Anterior cingulate cortex (tissue), 58 donors: ENCODE data around the gene IL1A.
A peak's percentile ranks its signal among the peaks of the same experiment; 100 is the strongest.

Experiments used
- DNase-seq, 58 donors: peaks; one replicate each; lab custom pipeline; 2025; lab: John Stamatoyannopoulos, UW

IL1A gene

DNA sequence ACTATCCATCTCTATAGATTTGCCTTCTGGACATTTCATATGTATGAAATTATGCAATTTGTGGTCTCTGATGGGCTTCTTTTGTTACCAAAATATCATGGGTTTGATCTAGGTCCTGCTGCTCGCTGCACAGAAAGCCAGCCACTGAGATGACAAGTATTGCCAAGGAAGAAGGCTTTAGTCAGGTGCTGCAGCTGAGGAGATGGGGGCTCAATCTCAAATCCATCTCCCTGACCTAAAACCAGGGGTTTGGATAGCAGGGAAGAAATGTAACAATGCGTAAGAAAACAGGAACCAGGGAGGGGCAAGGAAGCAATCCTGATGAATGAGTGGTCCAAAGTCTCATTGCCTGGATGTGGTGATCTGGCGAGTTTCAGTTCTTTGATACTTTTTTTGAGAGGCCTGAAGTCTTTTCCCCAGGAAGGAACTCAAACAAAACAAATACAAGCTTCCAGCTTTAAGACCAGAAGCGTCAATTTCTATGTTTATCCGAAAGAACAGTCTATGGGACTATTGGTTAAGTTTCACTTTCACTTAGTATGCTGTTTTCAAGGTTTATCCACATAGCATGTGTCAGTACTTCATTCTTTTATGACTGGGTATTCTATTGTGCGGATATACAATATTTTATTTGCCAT lies 16.5 kb downstream of the IL1A start:
- DNase-seq, result no peak

DNA sequence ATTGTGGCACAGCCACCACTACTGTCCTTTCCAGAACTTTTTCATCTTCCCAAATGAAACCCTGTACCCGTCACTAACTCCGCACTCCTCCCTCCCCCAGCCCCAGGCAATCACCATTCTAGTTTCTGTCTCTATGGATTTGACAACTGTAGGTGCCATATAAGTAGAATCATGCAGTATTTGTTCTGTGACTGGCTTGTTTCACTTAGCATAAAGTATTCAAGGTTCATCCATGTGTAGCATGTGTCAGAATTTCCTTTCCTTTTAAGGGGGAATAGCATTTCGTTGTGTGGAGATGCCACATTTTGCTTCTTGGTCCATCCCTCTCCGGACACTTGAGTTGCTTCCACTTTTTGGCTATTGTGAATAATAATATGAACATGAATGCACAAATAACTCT lies 19.0 kb downstream of the IL1A start:
- no peak for DNase-seq

DNA sequence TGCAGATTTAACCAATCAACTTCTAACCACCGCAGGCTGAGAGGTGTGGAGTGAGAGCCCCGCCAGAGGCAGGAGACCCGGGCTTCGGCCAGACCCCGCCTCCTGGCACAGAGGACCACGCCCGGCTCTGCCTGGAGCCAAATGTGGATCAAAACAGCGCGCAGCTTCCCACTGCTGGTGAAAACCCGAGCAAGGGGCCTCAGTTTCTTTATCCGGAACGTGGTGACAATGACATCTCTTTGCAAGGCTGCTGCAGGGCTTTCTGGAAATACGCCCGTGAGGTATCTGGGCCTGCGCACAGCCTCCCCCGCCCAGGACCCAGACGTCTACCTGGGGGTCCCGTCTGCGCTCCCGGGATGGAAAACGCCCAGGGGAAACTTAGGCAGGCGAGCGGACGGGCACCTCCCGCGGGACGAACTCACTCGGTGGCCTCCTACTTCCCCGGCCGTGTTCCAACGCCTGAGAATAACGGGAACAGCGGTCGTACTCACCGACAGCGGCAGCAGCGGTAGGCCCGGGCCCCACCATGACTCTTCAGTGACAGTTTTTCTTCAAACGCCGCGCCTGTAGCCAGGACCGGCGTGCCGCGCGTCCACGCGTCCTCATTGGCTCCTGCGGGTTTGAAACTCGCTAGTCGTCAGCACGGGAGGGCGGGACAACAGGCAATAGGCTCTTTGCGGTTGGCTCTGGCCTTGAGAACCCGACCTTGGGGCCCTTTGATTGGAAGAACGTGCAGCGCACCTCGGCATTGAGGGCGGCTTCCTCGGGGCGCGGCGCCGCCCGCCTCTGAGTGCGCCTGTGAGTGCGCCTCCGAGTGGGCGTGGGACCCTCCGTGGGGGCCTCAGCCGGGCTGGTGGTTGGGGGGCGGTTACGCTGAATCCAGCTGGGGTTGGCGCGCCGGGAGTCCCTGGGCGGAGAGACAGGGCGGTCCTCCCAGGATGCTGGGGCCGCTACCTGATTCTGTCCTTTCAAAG lies 19.9 kb downstream of the IL1A start, which contains the start of gene CKAP2L:
Gene CKAP2L, minus strand, starts transcription at position 539 of the 974 bp plus-strand sequence. Its CDS starts 11 bp downstream, at position 528.
- peak; percentile 60 to 98 (median 93) for DNase-seq

DNA sequence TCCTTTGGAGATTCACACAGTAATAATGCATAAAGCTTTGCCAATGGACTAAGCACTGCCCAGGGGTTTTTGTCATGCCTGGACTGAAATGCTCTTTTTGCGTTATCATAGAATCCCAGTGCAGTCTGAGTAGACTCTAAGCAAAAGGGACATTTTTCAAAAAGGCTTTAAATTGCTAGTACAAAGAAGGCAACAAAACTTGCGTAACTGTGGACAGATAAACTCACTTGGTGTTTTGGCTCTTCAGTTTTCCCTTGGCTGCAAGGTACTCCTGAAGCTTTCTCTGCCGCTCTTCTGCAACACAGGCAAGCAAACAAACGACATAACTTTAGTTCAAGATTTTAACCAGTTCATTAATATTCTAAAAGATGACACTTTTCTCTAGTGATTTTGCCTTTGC lies 22.0 kb downstream of the IL1A start:
- no peak for DNase-seq

DNA sequence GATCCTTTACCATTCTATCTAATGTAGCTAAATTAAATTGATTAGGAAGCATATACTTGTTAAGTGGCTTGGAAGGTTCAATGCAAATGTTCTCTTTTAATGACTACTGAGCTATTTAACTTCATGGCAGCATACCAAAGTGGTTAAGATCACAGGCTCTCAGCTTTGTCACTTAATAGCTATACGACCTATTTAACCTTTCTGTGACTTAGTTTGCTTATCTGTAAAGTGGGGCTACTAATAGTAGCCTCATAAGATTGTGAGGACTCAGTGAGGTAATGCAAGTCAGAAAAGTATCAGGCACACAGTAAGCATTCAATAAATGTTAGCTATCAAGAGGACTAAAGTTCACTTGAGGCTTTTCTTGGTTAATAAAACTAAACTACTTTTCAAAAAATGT lies 24.1 kb downstream of the IL1A start:
- DNase-seq, result no peak

DNA sequence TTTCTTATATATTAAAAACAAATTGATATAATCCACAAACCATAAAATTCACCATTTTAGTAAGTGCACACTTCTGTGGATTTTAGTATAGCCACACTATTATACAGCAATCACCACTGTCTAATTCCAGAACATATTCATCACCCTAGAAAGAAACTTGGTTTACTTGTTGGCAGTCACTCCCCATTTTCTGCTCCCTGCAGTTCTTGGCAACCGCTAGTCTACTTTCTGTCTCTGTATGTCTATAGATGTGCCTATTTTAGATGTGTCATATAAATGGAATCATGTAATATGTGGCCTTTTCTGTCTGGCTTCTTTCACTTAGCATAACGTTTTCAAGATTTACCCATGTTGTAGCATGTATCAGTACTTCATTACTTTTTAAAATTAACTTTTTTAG lies 25.6 kb downstream of the IL1A start:
- no peak for DNase-seq

DNA sequence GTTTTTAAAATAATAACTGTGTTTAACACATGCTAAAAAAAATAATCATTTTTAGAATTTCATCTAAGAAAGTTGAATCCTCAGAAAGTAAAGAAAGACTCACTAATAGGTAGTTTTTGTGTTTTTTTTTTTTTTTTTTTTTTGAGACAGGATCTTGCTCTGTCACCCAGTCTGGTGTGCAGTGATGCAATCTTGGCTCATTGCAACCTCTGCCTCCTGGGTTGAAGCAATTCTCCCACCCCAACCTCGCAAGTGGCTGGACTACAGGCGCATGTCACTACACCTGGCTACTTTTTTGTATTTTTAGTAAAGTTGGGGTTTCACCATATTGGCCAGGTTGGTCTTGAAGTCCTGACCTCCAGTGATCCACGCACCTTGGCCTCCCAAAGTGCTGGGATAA lies 27.0 kb downstream of the IL1A start:
- DNase-seq, result no peak

DNA sequence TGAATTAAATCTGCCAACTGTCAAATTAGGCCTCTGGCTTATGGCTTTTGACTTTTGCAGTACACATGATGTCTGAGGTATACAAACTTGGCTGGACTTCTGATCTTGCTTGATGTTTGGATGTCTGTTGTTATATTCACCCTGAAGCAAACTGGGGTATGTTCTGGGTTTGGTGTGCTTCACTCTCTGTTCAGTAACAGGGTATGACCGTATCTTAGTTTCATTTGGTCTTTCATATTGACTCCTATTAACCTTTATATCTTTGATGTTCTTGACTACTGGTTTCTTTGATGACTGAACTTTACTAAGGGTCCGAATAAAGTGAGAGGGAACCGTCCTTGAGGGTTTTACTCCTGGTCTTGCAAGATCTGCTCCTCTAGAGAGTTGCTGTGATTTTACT lies 28.1 kb downstream of the IL1A start:
- DNase-seq, result no peak

DNA sequence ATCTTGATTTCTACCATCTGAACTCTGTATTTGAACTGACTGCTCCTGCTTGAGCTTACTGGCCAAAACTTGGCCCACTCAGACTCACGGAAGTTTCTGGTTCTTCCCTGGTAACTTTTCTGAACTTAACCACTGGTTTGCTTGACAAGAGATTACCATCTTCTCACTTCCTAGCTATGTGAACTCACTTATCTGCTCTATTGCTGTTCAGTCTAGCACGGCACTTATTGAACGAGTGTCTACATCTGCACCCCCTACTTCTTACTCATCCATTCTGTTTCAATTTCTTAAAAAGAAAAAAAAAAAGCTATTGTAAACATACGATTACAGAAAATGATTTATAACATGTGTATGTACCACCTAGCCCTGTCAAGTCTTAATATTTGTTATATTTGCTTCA lies 28.8 kb downstream of the IL1A start:
- DNase-seq, result no peak

DNA sequence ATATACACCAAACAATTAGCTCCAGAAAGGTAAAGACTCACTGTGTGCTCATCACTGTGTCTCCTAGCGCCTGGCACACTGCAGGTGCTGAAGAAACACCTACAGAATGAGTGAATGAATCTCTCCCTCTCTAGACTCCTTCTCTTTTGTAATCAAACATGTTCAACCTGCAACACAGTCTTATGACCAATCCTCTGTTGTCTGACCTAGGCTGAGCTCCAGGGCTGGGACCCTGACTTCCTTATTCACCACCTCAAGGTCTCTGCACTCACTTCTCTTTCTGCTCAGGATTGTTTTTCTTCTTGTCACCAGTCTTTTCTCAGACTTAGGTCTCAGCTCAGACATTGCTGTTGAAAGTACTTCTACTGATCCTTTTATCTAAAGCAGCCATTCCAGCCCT lies 29.7 kb downstream of the IL1A start:
- no peak for DNase-seq

DNA sequence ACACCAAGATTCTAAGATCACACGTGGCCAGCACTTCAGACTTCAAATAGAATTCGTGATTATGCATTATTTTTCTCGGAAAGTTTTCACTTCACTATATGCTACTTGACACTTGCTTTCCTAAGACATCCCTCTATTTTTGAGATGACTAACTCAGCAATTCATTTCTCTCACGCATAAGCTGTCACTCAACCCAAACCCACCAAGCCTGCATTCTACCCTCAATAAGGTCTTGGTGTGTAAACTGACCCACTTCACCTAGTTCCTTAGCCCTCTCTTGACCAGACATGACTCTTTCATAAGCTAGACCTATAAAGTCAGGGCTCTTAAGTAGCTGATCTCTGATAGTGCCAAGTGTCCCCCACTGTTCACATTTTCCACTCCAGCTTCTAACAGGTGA lies 31.6 kb downstream of the IL1A start:
- no peak for DNase-seq

DNA sequence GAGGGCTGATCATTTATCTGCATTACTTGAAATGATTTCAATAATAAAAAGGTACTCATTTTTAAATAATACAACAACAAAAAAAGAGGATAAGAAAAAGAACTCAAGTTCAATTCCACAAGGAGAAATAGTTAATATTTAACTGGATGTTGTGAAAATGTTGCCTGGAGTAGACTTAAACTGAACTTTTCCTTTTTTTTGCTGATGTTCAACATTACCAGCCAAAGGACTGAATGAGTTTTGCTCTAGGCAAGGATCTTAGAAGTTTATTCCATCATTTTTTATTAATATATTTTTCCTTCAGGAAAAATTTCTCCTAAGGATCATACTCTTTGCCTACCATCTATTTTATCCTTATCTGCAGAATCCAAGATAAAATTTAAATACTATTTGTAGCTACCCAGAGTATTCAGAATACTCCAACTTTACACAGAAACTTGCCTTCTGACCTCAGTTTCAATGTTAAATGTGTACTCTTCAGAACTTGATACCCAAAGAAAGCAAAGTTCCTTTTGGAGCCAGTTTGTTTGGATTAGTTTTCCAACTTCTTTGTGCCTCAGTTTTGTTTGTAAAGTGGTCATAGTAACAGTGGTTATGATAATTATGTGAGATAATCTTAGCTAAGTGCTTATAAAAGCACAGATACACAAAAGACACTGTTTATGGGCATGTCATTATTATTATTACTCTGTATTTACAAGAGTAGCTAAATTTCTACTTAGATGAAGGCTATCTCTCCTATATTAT lies 32.7 kb downstream of the IL1A start:
- DNase-seq, result no peak

DNA sequence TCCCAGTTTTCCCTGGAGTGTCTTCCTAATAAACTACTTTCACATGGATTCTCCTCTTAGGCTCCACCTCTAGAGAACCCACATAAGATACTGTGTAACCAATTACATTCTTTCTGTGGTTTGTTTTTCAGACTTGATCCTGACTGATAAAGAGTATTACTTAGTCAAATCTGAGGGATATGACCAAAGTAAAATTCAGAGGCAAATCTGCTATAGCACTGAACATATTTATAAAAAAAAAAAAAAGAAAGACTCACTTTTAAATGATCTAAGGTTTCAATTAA lies 33.8 kb downstream of the IL1A start:
- no peak for DNase-seq

DNA sequence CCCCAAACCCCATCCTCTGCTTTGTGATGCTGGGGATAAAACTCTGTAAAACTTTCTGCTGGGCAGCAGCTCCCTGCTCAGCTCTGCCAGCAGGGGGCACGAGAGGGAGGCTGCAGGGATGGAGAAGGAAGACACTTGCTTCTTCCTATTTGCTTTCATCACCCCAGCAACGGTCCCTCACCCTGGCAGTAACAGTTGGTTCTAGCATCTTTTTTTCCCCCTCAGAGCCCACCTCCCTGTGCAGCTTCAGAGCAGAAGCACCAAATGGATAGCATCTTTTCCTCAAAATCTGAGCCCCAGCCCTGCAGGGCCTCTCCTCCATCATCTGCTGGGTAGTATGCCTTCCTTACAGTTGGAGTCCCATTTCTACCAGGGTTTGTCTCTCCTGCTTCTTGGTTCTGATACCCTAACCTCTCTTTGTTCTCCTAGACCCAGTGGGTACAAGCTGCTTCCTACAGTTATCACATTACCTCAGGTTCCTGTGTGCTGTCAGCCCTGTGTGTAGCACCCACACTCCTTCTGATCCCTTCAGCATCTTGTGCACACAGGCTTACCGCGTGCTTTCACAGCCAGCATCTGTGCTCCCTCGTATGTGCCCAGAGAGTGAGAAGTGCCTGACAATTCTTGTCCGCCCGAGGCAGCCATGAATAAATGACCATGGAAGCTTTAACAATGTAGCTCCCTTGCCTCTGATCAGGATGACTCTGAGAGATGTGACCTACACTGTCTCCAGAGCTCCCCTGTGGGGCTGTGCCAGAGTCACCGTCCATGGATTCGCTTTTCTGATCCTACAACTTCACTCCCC lies 34.3 kb downstream of the IL1A start:
- DNase-seq, result peak in 54 of 58 donors; percentile 7 to 86 (median 52)

DNA sequence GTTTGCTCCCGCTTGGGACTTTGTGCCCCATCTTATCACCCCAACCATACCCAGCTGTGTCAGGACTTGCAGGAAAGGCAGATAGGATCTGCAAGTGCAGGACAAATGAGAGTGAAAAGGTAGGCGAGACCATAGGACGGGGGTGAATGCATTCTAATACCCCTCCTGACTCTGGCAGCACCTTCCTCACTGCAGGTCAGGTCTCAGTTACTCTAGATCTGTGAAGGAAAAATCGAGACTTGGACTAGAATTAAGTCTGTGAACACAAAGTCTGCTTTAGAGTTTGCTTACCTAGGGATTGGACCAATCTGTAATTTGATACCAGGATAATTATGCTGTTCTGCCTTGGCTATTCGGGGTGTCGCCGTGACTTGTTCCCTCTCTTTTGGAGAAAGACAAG lies 43.8 kb downstream of the IL1A start:
- DNase-seq, result no peak

DNA sequence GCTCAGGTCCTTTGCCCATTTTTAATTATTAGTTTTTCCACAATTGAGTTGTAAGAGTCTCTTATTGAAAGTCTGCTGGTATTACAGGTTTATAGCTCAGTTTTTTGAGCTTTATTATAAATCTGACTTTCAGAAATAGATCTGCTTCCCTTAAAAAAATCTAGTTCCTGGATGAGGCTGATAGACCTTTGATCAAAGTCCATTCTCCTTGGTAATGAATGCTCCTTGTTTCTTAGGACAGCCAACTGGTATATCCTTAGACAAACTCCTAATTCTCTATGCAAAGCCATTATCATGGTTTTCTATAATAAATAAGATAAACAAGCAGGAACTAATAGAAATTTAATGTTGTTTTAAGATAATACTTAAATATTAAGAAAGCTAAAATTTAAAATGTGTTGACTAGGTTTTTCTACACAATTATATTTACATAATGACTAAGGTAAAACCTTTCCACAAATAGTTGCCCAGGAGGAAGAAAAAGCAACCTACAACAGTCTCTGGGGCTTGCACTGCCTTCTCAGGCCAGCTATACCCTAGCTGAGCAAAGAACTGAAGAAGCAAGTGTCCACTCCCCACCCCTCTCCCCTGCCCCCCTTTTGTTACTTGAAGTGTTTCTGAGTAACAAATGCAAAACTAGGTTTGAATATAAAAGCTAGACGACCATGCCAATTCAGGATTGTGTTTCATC lies 46.6 kb downstream of the IL1A start:
- DNase-seq, result no peak

DNA sequence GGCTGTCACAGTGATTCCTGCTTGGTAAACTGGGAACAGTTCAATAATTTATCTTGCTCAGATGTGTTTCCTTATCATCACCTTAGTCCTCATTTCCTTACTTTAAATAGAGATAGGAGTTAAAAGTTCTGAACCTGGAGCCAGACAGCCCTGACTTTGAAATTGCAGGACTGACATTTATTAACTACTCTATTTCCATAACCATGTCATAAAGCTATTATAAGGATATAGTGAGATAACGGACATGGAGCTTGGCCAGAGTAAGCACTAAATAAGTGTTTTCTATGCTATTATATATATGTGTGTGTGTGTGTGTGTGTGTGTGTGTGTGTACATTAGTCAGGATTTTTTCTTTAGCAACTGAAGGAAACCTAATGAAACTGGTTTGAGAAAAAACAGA lies 50.4 kb downstream of the IL1A start:
- DNase-seq, result no peak

DNA sequence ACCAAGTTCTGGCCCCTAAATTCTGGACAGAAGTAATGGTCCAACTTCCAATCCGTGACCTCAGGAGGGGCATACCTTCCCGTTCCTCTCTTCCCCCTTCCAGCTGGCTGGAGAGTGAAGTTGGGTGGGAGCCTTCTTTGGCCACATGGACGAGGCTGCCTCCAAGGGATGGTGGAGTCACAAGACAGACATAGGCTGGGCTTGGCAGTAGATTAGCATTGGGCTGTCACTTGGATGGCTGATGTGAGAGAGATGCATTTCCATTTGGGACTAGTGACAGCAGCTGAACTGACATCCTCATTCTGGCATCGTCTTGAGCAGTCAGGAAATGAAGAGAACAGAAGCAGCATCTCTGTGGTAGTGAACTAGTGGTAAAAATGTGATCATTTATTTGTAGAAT lies 50.8 kb downstream of the IL1A start:
- DNase-seq, result no peak

DNA sequence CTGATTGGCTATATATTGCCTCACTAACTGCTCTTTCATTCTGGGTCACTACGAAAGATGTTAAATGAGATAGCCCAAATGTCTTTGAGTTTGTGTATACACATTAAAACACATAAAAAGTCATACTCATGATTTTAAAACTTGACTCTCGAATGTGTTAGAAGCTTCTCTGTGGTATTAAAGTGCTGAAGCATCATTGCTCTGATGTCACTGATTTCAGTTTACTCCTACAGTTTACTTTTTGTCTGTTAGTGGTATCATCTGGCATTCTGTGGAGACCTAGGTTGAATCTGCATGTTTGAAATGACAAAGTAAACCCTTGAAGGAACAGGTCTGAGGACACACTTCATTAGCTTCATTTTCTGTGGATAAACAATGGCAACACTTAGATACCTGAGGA lies 52.8 kb downstream of the IL1A start:
- DNase-seq, result no peak

DNA sequence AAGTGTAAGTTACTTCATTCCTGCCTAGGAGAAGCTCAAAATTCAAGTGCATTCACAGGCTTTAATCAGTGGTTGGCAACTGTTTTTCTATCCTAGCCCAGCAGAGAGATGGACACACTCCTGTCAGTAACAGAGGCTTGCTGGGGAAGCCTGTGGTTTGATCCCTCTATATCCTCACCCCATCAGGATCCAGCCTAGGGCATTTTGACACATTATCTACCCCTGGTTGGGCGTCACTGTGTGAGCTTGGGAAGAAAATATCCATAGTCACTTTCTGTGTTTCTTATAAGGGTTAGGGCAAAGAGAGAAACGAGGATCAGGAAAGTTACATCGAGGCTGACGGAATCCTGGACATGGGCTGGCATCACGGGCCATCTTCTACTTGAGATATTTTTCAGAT lies 53.5 kb downstream of the IL1A start:
- no peak for DNase-seq
